ENCODE measurements around the gene ECSIT.

GRCh38 chr19:11550265-11550664, 21.3 kb upstream of the ECSIT start:
- TF ChIP-seq CTCF (conservative IDR thresholded peaks at IDR 0.05; ENCODE audit: low read length) (no peak), EZH2phosphoT487 (IDR thresholded peaks at IDR 0.05; ENCODE audit: borderline replicate concordance) (no peak)

Data from Loucy (cell line).